ENCODE data around the gene SARS1.
A peak's percentile ranks its signal among the peaks of the same experiment; 100 is the strongest.

DNA sequence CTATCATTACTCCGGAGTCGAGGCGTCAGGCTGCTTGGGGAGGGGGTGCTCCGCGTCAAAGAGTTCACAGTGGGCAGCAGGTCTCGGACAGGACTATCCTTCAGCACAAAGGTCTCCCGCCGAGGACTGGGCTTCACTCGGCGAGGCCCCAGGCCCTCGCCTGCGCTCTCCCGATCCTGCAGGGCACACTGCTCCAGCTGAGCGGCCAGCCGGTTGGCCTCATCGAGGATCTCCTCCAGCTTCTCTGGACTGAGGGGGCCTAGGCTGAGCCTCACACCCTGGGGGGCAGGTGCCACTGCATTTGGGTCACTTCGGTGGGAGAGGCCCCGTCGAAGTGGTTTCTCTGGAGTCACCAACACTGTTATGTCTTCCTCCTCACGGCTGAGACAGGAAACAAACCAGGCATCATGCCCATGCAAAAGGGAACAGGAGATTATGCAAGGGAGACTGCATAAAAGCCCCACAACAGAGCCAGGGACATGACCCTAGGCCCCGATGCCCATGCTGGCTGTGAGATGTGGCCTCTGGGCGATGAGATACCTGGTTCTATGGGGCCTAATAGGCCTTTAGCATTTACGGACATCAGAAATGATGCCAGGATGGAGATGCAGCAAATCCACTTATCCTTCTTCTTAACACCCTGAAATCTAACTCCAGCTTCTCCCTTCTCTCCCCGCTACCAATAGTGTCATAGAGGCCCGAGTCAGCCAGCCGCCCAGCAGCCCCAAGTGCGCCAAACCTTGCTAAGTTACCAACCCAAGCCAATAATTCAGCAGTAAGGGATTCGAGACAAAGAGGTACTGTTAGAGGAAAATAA, 68.2 kb downstream of the SARS1 start:
- TF ChIP-seq, protein P1, sequence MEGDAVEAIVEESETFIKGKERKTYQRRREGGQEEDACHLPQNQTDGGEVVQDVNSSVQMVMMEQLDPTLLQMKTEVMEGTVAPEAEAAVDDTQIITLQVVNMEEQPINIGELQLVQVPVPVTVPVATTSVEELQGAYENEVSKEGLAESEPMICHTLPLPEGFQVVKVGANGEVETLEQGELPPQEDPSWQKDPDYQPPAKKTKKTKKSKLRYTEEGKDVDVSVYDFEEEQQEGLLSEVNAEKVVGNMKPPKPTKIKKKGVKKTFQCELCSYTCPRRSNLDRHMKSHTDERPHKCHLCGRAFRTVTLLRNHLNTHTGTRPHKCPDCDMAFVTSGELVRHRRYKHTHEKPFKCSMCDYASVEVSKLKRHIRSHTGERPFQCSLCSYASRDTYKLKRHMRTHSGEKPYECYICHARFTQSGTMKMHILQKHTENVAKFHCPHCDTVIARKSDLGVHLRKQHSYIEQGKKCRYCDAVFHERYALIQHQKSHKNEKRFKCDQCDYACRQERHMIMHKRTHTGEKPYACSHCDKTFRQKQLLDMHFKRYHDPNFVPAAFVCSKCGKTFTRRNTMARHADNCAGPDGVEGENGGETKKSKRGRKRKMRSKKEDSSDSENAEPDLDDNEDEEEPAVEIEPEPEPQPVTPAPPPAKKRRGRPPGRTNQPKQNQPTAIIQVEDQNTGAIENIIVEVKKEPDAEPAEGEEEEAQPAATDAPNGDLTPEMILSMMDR (IDR thresholded peaks at IDR 0.05; ENCODE audit: insufficient read depth, low read length) = no peak
- TF ChIP-seq POLR2AphosphoS5 (IDR thresholded peaks at IDR 0.05; ENCODE audit: low read depth) (0 out of 2 replicates have a peak, but pooled peaks have one; percentile 36), REST (IDR thresholded peaks at IDR 0.05; ENCODE audit: insufficient replicate concordance, low read depth) (no peak), SPI1 (IDR thresholded peaks at IDR 0.05; ENCODE audit: borderline replicate concordance, low read depth) (peak; percentile 19; the same call in 1 of the 2 replicates), GABPA (IDR thresholded peaks at IDR 0.05; ENCODE audit: low read depth) (no peak)

All from HL-60 (cell line).